ENCODE data around the gene GPATCH8.
A peak's percentile ranks its signal among the peaks of the same experiment; 100 is the strongest.
"Not testable (repeated sequence)": the region's sequence is repeated elsewhere in the genome, so short reads cannot be mapped to it uniquely, and the experiment has no call there.

GPATCH8 gene

GRCh38 chr17:44537922-44538321 lies 34.7 kb upstream of the GPATCH8 start:
- H3K4me3 ChIP-seq; in situ Hi-C loops (cut with MboI; ENCODE audit: low sequenced_read_pairs); H3K9me3 ChIP-seq; H3K27me3 ChIP-seq (ENCODE audit: low read depth); H3K36me3 ChIP-seq (replicated peaks); DNase-seq (ENCODE audit: low spot score in 2 of 2): not testable (repeated sequence)
- H3K4me1 ChIP-seq = peaks cover 17% of the 10 kb centered on the region

- in situ Hi-C loops (cut with MboI; ENCODE audit: low sequenced_read_pairs) = no loop called here
- Histone ChIP-seq H3K4me3 (no peak overlapping the region), H3K27me3 (ENCODE audit: low read depth) (no peaks in the 10 kb centered on the region), H3K4me1 (peaks cover 17% of the 10 kb centered on the region), H3K9me3 (no peaks in the 10 kb centered on the region), H3K36me3 (replicated peaks) (no peaks in the 10 kb centered on the region)
- no peak for DNase-seq (ENCODE audit: low spot score in 2 of 2)
These were observed 33.1 kb upstream of the GPATCH8 start for GRCh38 chr17:44536090-44536953.

- Histone ChIP-seq H3K9me3 (no peaks in the 10 kb centered on the region), H3K4me3 (no peak overlapping the region), H3K36me3 (replicated peaks) (no peaks in the 10 kb centered on the region), H3K27me3 (ENCODE audit: low read depth) (no peaks in the 10 kb centered on the region), H3K4me1 (peaks cover 9% of the 10 kb centered on the region)
- peak; percentile 88 to 97 for DNase-seq (ENCODE audit: low spot score in 2 of 2)
- in situ Hi-C loops (cut with MboI; ENCODE audit: low sequenced_read_pairs) = no loop called here
These were observed 30.5 kb upstream of the GPATCH8 start for GRCh38 chr17:44533533-44534246.

- Histone ChIP-seq H3K4me1 (peaks cover 9% of the 10 kb centered on the region), H3K9me3 (peaks cover 5% of the 10 kb centered on the region; the same call in 1 of the 2 replicates), H3K4me3 (no peak overlapping the region), H3K27me3 (ENCODE audit: low read depth) (no peaks in the 10 kb centered on the region), H3K36me3 (replicated peaks) (no peaks in the 10 kb centered on the region)
- in situ Hi-C loops (cut with MboI; ENCODE audit: low sequenced_read_pairs) = no loop called here
- no peak for DNase-seq (ENCODE audit: low spot score in 2 of 2)
These were observed 27.8 kb upstream of the GPATCH8 start for GRCh38 chr17:44530896-44531418.

- in situ Hi-C loops (cut with MboI; ENCODE audit: low sequenced_read_pairs) = no loop called here
- no peak for DNase-seq (ENCODE audit: low spot score in 2 of 2)
- Histone ChIP-seq H3K27me3 (ENCODE audit: low read depth) (no peaks in the 10 kb centered on the region), H3K4me1 (peaks cover 9% of the 10 kb centered on the region), H3K36me3 (replicated peaks) (no peaks in the 10 kb centered on the region), H3K4me3 (no peak overlapping the region), H3K9me3 (peaks cover 5% of the 10 kb centered on the region; the same call in 1 of the 2 replicates)
These were observed 26.7 kb upstream of the GPATCH8 start for GRCh38 chr17:44529864-44530263.

- in situ Hi-C loops (cut with MboI; ENCODE audit: low sequenced_read_pairs) = no loop called here
- Histone ChIP-seq H3K36me3 (replicated peaks) (no peaks in the 10 kb centered on the region), H3K4me3 (no peak overlapping the region), H3K9me3 (peaks cover 5% of the 10 kb centered on the region; the same call in 1 of the 2 replicates), H3K27me3 (ENCODE audit: low read depth) (no peaks in the 10 kb centered on the region), H3K4me1 (no peaks in the 10 kb centered on the region; the same call in 1 of the 2 replicates)
- no peak for DNase-seq (ENCODE audit: low spot score in 2 of 2)
These were observed 24.7 kb upstream of the GPATCH8 start for GRCh38 chr17:44527954-44528353.

GRCh38 chr17:44527102-44527501 lies 23.9 kb upstream of the GPATCH8 start:
- Histone ChIP-seq H3K4me3 (no peak overlapping the region), H3K4me1 (no peaks in the 10 kb centered on the region; the same call in 1 of the 2 replicates), H3K36me3 (replicated peaks) (no peaks in the 10 kb centered on the region), H3K9me3 (peaks cover 5% of the 10 kb centered on the region; the same call in 1 of the 2 replicates), H3K27me3 (ENCODE audit: low read depth) (no peaks in the 10 kb centered on the region)
- in situ Hi-C loops (cut with MboI; ENCODE audit: low sequenced_read_pairs) = no loop called here
- no peak for DNase-seq (ENCODE audit: low spot score in 2 of 2)

GRCh38 chr17:44523672-44523972 lies 20.4 kb upstream of the GPATCH8 start:
- H3K9me3 ChIP-seq = peaks cover 5% of the 10 kb centered on the region; the same call in 1 of the 2 replicates
- no peak for DNase-seq (ENCODE audit: low spot score in 2 of 2)
- no peaks in the 10 kb centered on the region; the same call in 1 of the 2 replicates for H3K4me1 ChIP-seq
- in situ Hi-C loops (cut with MboI; ENCODE audit: low sequenced_read_pairs) = no loop called here
- H3K4me3 ChIP-seq = no peak overlapping the region
- no peaks in the 10 kb centered on the region for H3K27me3 ChIP-seq (ENCODE audit: low read depth)
- no peaks in the 10 kb centered on the region for H3K36me3 ChIP-seq (replicated peaks)

- no peaks in the 10 kb centered on the region; the same call in 1 of the 2 replicates for H3K4me1 ChIP-seq
- DNase-seq (ENCODE audit: low spot score in 2 of 2) = peak; percentile 45 to 90
- in situ Hi-C loops (cut with MboI; ENCODE audit: low sequenced_read_pairs) = no loop called here
- H3K27me3 ChIP-seq (ENCODE audit: low read depth) = 0 out of 2 replicates have a peak, but pooled peaks cover 1% of the 10 kb centered on the region
- H3K9me3 ChIP-seq = peaks cover 5% of the 10 kb centered on the region; the same call in 1 of the 2 replicates
- no peaks in the 10 kb centered on the region for H3K36me3 ChIP-seq (replicated peaks)
- no peak overlapping the region for H3K4me3 ChIP-seq
These were observed 19.9 kb upstream of the GPATCH8 start for GRCh38 chr17:44522883-44523671.

GRCh38 chr17:44518032-44518431 lies 14.8 kb upstream of the GPATCH8 start:
- Histone ChIP-seq H3K4me1 (no peaks in the 10 kb centered on the region), H3K27me3 (ENCODE audit: low read depth) (0 out of 2 replicates have a peak, but pooled peaks cover 2% of the 10 kb centered on the region), H3K4me3 (no peak overlapping the region), H3K9me3 (no peaks in the 10 kb centered on the region), H3K36me3 (replicated peaks) (no peaks in the 10 kb centered on the region)
- DNase-seq (ENCODE audit: low spot score in 2 of 2) = no peak
- in situ Hi-C loops (cut with MboI; ENCODE audit: low sequenced_read_pairs) = no loop called here

GRCh38 chr17:44511241-44512134 lies 8.3 kb upstream of the GPATCH8 start:
- H3K4me3 ChIP-seq; in situ Hi-C loops (cut with MboI; ENCODE audit: low sequenced_read_pairs); H3K36me3 ChIP-seq (replicated peaks); H3K27me3 ChIP-seq (ENCODE audit: low read depth); H3K9me3 ChIP-seq: not testable (repeated sequence)
- peak; percentile 89 to 93 for DNase-seq (ENCODE audit: low spot score in 2 of 2)
- peaks cover 12% of the 10 kb centered on the region for H3K4me1 ChIP-seq

- in situ Hi-C loops (cut with MboI; ENCODE audit: low sequenced_read_pairs); H3K36me3 ChIP-seq (replicated peaks); DNase-seq (ENCODE audit: low spot score in 2 of 2); H3K27me3 ChIP-seq (ENCODE audit: low read depth); H3K4me3 ChIP-seq; H3K9me3 ChIP-seq: not testable (repeated sequence)
- peaks cover 15% of the 10 kb centered on the region for H3K4me1 ChIP-seq
These were observed 3.9 kb upstream of the GPATCH8 start for GRCh38 chr17:44506939-44507604.

All from HAP-1 (cell line).